Kidney capillary endothelial cell (primary cell): ENCODE results near the gene GRID1.
"Not testable (repeated sequence)": the region's sequence is repeated elsewhere in the genome, so short reads cannot be mapped to it uniquely, and the experiment has no call there.

Source experiments
- DNase-seq: peaks from one replicate; pipeline ENCODE4 v3.0.0-alpha.2; 2018; ENCODE audit warnings: low spot score

The GRID1 gene

DNA sequence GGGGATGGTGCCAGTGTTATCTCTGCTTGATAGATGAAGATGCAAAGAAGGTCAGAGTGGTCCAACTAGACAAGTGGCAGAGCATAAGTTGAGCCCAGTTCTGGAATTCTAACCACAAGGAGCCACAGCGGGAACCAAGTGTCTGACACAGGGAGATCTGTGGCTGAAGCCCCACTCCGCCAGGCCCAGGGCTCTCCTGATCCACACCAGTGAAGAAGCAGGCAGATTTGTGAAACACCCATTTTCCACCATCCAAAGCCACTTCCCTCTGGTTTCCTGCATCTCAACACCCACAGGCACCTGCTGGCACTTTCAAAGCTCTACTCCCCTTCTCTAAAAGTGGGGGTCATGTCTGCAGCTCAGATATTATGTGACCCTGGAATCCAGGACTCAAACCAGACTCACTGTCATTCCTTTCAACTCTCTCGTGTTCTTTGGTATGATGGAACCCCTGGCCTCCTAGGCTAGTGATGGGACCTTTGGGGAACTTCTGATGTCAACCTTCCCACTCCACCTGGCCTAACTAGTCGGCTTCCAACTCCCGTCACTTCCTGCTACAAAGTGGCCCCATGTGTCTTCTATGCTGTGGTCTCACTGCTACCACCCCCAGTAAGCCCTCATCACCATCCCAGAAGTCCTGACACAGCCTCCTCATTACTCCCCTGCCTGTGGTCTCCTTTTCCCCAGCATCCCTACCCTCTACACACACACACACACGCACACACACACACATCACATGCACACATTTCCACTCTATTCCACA lies 177.6 kb downstream of the GRID1 start:
- no peak for DNase-seq

DNA sequence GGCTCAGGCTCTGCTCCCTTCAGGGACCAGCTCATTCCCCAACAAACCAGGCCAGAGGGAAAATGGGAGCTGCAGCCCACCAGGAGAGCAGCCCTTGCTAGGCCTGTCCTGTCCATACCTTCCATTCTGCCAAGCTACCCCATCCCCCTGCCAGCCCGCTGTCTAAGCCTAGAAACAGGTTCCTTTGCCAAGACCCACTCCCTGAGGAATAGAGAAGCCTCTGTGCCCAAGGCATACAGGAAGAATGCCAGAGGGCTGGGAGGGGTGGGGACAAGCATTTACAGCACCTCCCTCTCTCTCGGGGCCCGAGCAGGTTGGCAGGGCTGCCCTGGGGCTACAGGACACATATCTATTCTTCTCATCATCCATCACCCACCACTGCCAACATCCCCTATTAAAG lies 178.3 kb downstream of the GRID1 start:
- DNase-seq, result no peak

DNA sequence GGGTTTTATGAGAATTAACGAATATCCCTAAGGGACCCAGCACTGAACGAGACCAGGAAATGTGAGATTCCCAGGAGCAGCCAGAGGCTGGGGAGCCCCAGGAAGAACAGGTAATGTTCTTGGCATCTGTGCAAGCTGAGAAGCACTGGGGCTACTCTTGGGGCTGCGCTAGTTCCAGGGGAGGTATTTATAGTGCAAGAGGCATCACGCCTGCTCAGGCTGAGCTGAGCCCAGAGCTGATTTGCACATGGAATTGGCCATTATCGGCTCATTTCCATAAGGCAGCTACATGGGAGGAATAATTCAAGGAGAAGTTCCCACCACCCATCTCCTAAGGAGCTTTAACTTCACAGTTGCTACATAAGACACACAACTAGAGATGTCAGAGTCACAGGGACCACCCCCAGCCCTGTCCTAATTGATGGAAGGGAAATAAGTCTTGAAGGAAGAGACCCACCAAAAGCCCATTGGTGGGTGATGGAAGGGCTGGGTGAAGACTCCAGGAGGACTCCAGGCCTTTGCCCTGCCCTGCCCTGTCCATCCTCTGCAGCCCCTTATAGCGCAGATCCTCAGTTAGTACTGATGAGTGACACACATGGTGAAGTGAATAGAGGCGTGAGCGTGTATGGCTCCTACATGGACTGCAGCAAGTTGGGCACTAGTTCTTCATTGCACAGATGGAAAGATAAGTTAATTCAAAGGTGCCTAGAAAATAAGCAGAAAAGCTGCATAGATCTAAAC lies 178.9 kb downstream of the GRID1 start:
- no peak for DNase-seq

DNA sequence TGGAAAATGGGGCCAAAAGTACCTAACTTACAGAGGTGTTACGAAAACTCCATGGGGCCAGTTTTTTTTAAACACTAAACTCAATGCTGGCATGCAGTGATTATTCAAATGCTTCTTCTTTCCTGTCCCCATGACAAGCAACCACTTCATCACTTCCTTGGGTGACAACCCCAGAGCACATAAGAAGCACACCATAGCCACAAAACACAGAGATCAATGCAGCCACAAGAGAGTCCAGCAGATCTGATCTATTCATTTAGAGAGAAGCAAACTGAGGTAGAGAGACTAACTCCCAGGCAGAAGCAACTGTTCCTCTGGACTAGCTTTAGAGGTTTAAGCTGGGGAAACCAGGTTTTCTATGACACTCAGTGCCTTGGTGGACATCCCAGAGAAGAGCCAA lies 180.0 kb downstream of the GRID1 start:
- no peak for DNase-seq

DNA sequence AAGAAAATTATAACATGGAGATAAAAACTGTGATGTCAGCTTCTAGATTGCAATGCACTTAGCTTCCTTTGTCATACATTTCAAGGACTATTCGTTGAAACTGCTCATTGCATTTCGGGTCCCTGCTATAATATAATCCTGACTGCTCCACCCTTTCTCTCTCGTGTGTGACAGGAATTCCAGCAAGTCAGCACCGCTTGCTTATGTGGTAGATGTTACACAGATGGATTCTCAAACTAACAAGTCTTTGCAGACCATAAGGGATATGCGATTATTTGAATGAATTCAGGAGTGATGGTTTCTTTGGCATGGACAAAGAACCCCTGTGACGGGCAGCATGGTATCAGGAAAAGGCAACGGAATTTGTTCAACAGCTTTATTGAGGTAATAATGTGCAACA lies 184.0 kb downstream of the GRID1 start:
- DNase-seq, result no peak

DNA sequence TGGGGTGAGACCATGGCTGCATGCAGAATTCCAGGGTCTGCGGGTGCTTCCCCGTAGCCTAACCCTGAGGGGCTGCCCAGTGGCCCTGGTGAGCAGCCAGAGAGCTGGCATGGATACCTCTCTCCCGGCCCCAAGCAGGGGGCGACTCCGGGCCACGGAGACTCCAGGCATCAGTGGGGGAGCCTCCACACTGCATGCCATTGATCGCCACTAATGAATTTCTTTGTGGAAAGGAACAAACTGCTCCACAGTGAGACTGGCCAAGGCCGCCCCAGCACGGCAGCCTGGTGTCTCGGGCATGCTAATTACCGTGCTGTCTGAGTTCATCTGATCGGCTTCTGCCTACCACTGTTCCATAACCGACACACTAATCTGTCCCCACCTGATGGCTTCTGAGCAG lies 184.4 kb downstream of the GRID1 start:
- DNase-seq, result no peak

DNA sequence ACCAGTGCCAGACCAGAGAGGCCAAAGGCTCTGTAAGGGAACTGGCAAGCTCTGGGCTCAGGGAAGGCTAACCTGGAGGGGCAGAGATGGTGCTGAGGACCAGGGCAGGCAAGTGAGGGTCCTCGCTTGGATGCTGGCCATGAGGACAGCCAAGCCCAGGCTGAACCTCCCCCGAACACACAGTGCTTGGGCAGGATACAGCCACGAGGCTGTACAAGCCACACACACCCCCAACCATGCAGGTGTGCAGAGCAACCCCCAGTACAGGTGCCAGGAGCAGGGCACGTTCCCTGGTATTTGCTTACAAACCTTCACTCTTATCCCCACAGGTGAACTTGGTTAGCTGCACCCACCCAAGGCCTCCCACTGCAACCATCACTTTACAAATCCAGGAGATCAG lies 185.7 kb downstream of the GRID1 start:
- no peak for DNase-seq

DNA sequence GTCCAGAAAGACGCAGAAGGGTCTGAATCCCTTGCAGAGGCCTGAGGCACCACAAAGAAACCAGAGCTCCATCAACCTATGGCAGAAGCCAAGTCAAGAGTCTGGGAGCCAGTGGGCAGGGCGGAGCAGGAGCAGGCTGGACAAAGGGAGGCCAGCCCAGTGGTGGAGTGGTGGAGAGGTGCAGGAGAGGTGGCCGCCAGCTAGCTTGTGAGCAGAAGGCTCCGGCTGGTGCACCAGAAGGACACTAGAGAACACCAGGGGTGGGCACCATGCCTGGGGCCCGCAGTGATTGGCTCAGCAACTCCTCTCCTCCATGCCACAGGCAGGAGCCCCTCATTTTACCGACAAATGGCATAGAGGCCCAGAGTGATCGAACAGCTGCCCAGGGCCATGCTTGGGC lies 186.6 kb downstream of the GRID1 start:
- DNase-seq, result no peak

DNA sequence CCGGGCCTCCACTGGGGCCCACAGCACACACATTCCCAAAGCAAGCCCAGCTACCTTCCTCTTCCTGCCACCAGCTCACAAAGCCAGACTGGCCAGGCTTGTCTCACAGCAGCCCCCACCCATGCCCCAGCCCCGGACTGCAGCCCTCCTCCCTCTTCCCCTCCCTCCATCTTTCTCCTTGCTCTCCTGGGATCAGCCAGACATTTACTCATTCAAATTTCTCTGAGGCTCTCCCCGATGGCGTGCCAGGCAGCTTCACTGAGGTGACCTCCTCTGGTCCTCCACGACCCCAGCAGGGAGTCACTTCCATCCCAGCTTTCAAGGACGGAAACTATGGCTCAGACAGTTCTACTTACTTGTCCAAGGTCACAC lies 187.5 kb downstream of the GRID1 start:
- DNase-seq, result no peak

DNA sequence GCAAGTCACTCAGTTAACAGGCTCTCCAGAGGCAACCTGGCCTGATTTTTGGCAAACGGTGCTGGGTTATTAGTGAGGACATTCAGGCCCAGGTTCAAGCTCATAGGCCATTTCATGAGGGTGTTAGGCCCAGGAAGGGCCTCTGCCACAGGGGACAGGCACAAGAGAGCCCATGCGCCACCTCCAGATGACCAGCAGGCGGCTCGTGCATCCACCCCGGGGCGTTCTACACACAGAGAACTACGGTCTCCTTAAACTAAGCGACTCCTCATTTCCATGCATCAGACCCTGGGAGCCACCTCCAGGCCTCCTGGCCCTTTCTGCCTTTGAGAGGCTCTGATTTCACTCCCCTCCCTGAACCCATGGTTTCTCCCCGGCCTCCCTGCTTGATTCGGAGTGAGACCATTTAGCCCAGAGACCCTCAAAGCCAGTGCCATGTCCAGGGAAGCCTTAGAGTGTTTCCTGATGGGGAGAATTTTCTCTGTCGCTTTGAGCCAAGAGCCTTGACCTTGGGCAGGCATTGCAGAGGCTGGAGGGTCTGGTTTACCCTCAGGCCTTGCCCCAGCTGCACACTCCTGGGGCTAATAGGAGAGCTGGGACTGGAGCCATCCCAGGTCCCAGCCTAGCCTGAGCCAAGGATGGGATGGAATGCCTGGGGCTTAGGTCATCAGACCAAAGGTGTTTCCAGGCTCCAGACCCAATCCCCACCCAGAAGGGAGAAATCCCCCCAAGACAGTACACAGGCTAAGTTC lies 188.0 kb downstream of the GRID1 start:
- DNase-seq, result no peak

DNA sequence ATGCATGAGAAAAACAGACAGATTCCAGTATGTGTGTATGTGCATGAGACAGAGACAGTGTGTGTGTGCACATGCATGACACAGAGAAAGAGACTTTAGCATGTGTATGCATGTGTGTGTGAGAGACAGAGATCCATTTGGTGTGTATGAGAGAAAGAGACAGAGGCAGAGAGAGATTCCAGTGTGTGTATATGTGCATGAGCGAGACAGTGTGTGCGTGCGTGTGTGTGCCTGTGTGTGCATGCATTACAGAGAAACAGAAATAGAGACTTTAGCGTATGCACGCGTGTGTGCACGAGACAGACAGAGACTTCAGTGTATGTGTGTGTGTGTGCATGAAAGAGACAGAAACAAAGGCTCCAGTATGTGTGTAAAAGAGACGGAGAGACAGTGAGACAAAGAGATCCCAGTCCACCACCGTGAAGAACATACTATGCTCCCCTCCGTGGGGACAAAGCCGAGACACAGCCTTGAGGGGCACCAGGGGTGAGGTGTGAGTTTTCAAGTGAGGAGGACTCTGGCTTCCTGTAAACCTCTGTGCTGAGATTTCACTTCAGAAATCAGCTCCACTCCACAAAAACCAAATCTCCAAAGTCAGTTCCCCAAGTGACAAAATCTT lies 188.9 kb downstream of the GRID1 start:
- no peak for DNase-seq

DNA sequence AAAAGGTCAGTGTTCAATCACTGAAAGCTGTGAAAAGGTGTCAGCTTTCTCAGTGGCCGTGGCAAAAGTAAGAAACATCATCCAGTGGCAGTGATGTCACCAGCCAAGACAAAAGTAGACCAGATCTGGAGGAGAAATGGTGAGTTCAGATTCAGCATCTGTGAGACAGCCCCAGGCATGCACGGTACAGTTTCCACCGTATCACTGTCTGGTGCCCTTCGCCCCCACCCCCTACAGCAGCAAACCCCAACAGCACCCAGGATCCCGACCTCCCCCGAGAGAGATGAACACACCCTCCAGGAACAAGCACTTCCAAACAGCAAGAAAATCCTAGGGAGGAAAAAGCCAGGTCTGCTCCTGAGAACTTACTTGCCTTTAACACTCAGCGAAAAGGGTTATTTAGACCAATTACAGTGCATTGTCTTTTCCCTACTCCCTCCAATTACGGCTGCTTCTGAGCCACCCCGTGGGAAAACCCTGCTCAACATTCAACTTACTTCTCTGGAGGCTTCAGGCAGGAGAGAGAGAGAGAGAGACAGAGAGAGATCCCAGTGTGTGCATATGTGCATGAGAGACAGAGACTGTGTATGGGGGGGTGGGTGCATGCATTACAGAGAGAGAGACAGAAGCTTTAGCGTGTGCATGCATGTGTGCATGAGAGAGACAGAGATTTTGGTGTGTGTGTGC lies 189.6 kb downstream of the GRID1 start:
- DNase-seq, result no peak

DNA sequence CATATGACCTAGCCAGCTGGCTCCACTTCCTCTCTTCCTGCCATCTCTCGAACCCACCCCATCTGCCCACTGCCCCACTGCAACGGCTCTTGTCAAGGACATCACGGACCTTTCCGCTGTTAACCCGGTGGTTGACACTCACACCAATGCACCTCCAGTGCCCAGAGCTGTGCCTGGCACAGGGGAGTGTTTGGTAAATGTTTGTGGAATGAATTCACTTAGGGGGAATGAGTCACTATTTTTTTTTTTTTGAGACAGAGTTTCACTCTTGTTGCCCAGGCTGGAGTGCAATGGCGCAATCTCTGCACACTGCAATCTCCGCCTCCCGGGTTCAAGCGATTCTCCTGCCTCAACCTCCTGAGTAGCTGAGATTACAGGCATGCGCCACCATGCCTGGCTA lies 191.1 kb downstream of the GRID1 start:
- DNase-seq, result not testable (repeated sequence)

DNA sequence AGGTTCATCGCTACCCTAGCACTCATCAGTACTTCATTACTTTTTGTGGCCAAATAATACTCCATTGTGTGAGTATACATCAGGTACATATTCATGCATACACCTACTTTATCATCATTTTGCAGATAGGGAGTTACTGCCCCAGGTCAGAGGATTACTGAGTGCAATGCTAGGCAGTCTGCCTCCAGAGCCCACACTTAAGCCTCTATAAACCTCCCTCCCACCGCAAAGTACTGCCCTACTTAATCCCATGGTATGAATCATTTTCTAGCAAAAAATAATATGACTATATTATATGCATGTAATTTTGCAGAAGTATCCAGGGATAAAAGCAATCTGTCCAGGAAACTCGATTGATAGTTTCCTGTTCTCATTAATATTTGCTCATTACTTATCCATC lies 194.3 kb downstream of the GRID1 start:
- no peak for DNase-seq

DNA sequence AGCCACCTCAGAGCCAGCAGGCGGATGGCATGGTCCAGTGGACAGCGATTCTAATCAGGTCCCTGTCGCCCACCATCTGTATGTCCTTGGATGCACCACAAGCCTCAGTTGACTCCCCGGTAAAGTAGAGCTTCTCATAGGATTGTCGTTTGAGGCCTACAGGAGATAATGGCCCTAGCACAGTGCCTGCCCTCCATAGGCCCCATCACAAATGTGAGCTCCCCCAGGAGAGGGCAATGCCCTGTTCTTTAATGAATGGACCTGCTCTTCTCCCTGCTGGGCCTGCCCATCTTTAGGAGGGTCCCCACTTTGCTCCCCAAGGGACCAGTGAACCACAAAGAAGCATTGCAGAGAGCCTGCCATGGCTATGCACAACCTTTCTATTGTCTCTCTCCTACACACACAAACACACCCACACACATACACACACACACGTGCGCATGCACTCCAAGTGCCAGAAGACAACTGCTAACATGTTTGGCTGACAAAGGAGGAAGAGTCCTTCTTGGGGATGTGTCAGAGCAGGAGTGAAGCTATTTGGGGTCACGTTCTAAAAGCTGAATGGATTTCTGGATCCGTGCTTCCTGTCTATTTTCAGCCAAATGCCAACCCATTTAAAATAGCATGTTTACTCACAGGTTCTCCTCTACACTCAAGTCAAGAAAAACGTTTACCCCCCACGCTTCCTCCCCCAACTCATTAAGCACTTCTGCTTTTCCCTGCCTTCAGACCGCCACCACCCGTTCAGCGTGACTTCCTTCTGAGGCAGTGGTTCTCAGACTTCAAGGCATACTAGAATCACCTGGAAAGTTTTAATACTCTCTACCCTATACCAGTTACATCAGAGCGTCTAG lies 196.1 kb downstream of the GRID1 start:
- DNase-seq, result no peak

DNA sequence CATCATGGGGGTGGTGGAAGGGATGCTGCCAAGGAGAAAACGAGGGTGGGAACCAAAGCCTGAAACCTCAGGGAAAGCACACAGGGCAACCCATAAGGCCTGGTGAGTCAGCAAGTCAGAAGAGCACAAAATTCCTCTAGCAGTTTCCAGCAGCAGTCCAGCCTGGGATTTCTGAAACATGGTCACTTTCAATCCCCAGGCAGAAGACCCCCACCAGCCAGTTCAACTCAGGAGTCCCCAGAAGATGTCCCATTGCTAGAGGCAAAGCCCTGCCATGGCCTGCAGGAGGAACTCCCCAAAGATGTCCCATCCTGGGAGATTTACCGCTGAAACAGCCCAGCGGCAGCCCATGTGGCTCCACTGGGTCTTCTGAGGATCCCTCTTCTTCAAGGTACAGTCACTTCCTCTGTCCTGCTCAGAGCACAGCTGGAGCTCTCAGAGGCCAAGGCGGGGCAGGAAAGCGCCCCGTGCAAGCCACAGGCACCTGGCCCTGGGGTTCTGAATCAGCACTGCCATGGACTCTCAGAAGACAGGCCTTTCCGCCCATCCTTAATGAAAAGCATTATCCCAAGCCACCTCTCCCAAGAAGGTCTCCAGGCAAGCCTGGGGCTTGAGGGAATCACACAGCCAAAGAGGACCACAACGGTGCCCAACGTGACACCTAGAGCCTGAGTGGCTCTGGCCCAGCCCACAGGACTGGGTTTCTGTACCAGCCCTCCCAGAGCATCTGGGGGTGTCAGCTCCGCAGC lies 196.9 kb downstream of the GRID1 start:
- no peak for DNase-seq

DNA sequence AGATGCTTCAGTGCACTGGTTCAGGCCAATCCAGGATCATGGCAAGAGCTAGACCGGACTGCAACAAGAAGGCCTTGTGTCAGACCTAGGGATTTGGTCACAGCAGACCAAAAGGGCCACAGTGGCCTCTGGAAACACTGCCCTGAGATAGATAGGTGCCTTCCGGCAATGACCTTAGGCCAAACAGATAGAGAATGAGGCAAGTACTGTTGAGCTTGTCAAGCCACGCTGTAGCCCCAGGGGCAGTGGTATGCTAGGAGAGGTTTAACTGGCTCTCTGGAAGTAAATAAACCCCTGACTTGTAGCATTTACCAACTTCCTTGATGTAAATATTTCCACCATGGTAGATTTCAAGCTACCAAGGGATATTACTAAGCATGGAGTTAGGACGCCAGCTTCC lies 197.5 kb downstream of the GRID1 start:
- no peak for DNase-seq

DNA sequence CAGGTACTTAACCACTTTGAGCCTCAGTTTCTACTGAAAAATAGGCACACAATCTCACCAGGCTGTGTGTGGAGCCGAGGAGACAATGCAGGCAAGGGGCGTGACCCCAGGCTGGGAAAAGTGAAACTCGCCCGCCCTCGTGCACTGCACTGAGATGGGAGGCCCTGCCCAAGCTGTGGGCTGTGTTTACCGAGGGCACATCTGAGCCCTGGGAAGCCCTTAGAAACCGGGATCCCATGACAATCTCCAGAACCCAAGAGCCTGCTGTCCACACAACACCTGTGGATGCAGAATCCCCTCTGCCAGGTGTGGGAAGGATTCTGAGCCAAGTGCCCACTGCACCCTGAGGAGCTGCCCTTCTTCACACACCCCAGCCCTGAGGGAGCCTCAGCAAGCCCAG lies 198.3 kb downstream of the GRID1 start:
- no peak for DNase-seq

DNA sequence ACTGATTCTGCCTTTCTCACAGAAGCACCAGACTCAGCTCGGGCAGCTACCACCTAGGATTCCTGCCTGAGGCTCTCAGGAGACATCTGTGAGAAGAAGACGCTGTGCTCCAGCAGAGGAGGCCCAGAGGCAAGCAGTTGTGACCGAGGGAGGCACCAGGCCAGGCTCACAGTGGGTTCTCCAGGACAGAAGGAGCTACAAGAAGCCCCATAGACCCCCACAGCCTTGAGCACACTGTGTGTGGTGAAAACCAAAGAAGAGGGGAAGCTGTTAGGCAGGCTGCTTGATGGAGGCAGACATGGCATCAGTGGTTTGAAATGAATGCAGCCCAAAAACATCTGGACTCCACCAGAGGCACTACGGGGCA lies 198.8 kb downstream of the GRID1 start:
- no peak for DNase-seq

DNA sequence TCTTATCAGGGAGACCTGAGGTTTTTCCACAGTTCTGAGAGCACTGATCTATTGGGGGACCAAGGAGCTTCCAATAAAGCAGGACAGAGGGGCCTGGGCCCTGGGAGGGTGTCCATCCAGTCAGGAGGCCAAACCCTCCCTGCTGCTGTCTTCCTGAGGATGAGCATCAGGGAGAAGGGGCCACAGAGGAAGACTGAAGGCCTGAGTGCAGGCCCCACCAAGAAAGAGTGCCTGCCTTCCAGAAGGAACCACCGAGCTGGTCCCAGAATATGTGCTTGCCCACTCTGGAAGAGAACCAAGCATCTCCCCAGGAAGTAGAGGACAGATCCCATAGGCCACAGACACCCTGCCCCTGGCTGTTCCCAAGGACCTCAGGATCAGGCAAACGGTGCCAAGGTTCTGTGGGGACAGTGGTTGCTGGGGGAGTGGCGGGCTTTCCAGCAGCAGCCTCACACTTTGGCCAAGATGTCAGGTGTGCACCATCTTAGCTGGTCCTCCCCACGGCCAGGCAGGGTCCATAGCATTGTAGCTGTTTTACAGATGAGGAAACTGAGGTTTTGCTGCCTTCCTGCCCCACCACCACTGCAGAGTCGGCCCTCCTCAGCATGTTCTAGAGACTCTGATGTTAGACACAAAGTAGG lies 199.4 kb downstream of the GRID1 start:
- DNase-seq, result no peak
